ENCODE results near the gene GADL1. TPM values are rescaled to one million over a fixed set of nuclear protein-coding genes. Genes with fewer than 3 reads are reported as not detected.

GADL1 gene
- total RNA-seq, 1 donor from 2014 or later: 3.1 TPM

DNA sequence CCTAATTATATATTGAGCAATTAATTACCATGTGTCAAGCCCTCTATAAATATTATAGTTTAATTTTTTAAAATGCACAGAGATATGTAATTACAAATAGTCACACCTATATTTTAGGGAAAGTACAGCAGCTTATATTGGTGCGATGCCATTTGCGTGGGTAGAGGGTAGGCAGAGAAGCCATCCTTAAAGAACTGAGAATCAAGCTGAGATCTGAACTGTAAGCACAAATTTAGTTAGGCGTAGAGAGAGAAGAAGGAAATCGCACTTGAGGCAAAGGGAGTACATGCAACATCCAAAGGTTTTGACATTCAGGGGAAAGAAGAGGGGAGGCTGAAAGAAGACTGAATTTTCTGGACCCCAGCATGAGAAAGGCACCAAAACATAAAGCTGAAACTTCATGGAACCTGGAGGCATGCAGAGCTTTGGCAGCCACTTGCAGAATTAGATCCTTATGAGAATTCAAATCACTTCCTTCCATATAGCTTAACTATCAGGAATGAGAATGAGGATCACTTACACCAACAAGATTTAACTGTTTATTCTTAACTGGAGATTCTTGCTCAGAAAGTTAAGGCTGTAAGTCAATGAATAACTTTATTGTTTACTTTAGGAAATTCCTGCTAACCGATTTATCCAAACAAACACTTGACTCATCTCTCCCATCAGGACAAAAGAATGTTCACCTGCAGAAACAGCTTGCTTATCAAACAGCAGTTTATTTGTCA, 173.7 kb downstream of the GADL1 start:
- H3K36me3 Mint-ChIP-seq: no peaks in the 10 kb centered on the region
- H3K4me1 Mint-ChIP-seq (ENCODE audit: unreplicated experiment): peaks cover 4% of the 10 kb centered on the region
- no peak for DNase-seq (ENCODE audit: extremely low spot score, unreplicated experiment)
- H3K9me3 Mint-ChIP-seq: peaks cover 5% of the 10 kb centered on the region
- no peak overlapping the region for H3K27ac Mint-ChIP-seq
- TF ChIP-seq, protein P1, sequence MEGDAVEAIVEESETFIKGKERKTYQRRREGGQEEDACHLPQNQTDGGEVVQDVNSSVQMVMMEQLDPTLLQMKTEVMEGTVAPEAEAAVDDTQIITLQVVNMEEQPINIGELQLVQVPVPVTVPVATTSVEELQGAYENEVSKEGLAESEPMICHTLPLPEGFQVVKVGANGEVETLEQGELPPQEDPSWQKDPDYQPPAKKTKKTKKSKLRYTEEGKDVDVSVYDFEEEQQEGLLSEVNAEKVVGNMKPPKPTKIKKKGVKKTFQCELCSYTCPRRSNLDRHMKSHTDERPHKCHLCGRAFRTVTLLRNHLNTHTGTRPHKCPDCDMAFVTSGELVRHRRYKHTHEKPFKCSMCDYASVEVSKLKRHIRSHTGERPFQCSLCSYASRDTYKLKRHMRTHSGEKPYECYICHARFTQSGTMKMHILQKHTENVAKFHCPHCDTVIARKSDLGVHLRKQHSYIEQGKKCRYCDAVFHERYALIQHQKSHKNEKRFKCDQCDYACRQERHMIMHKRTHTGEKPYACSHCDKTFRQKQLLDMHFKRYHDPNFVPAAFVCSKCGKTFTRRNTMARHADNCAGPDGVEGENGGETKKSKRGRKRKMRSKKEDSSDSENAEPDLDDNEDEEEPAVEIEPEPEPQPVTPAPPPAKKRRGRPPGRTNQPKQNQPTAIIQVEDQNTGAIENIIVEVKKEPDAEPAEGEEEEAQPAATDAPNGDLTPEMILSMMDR (conservative IDR thresholded peaks at IDR 0.05): no peak
- H3K27me3 Mint-ChIP-seq: no peaks in the 10 kb centered on the region
- H3K4me3 Mint-ChIP-seq: no peak overlapping the region

GRCh38 chr3:30719536-30719935, 174.9 kb downstream of the GADL1 start:
- TF ChIP-seq, protein P1 (conservative IDR thresholded peaks at IDR 0.05): no peak
- H3K9me3 Mint-ChIP-seq: peaks cover 5% of the 10 kb centered on the region
- no peak overlapping the region for H3K27ac Mint-ChIP-seq
- H3K4me1 Mint-ChIP-seq (ENCODE audit: unreplicated experiment): peaks cover 4% of the 10 kb centered on the region
- no peak for DNase-seq (ENCODE audit: extremely low spot score, unreplicated experiment)
- no peaks in the 10 kb centered on the region for H3K27me3 Mint-ChIP-seq
- no peak overlapping the region for H3K4me3 Mint-ChIP-seq
- no peaks in the 10 kb centered on the region for H3K36me3 Mint-ChIP-seq

GRCh38 chr3:30713885-30714503, 180.5 kb downstream of the GADL1 start:
- Mint-ChIP-seq H3K4me1 (ENCODE audit: unreplicated experiment) (no peaks in the 10 kb centered on the region), H3K27me3 (no peaks in the 10 kb centered on the region), H3K4me3 (no peak overlapping the region), H3K36me3 (no peaks in the 10 kb centered on the region), H3K27ac (no peak overlapping the region), H3K9me3 (no peaks in the 10 kb centered on the region)
- TF ChIP-seq, protein P1 (conservative IDR thresholded peaks at IDR 0.05): no peak
- no peak for DNase-seq (ENCODE audit: extremely low spot score, unreplicated experiment)

GRCh38 chr3:30712991-30713390, 181.5 kb downstream of the GADL1 start:
- Mint-ChIP-seq H3K27ac (no peak overlapping the region), H3K36me3 (no peaks in the 10 kb centered on the region), H3K4me1 (ENCODE audit: unreplicated experiment) (no peaks in the 10 kb centered on the region), H3K4me3 (no peak overlapping the region), H3K27me3 (no peaks in the 10 kb centered on the region), H3K9me3 (no peaks in the 10 kb centered on the region)
- no peak for DNase-seq (ENCODE audit: extremely low spot score, unreplicated experiment)
- TF ChIP-seq, protein P1 (conservative IDR thresholded peaks at IDR 0.05): no peak

- Mint-ChIP-seq H3K36me3 (peaks cover 3% of the 10 kb centered on the region), H3K4me3 (no peak overlapping the region), H3K9me3 (no peaks in the 10 kb centered on the region), H3K27me3 (no peaks in the 10 kb centered on the region), H3K4me1 (ENCODE audit: unreplicated experiment) (no peaks in the 10 kb centered on the region), H3K27ac (no peak overlapping the region)
- TF ChIP-seq, protein P1 (conservative IDR thresholded peaks at IDR 0.05): no peak
- no peak for DNase-seq (ENCODE audit: extremely low spot score, unreplicated experiment)
Measured at GRCh38 chr3:30711867-30712266, 182.6 kb downstream of the GADL1 start.
